ENCODE measurements around the gene GNB3. TPM values are rescaled to one million over a fixed set of nuclear protein-coding genes. Genes with fewer than 3 reads are reported as not detected.

Gene GNB3
- total RNA-seq, 4 donors from 2014 or later = 0.38 to 0.88 TPM; not detected in 2

DNA sequence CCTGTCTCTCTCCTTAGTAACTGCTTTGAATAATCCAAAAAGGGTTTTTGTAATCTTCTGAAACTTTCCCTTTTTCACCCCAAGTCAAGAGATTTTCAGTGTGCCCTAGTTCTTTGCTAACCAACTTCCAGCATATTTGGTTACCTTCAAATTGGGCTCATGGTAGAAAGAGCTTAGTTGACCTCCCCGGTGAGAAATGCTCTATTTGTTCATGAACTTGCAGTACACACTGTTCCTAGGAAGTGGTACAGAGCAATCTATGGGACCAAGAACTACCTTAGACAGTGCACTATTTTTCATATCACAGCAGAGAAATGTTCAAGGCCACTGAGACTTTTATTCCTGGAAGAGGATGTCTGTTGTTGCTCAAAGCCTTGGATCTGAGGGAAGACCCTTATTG is 12.9 kb downstream of the GNB3 start:
- TF ChIP-seq, protein P1, sequence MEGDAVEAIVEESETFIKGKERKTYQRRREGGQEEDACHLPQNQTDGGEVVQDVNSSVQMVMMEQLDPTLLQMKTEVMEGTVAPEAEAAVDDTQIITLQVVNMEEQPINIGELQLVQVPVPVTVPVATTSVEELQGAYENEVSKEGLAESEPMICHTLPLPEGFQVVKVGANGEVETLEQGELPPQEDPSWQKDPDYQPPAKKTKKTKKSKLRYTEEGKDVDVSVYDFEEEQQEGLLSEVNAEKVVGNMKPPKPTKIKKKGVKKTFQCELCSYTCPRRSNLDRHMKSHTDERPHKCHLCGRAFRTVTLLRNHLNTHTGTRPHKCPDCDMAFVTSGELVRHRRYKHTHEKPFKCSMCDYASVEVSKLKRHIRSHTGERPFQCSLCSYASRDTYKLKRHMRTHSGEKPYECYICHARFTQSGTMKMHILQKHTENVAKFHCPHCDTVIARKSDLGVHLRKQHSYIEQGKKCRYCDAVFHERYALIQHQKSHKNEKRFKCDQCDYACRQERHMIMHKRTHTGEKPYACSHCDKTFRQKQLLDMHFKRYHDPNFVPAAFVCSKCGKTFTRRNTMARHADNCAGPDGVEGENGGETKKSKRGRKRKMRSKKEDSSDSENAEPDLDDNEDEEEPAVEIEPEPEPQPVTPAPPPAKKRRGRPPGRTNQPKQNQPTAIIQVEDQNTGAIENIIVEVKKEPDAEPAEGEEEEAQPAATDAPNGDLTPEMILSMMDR (IDR thresholded peaks at IDR 0.05; ENCODE audit: low read depth) = no peak

GRCh38 chr12:6854036-6854435 is 13.3 kb downstream of the GNB3 start:
- TF ChIP-seq, protein P1 (IDR thresholded peaks at IDR 0.05; ENCODE audit: low read depth) = no peak

DNA sequence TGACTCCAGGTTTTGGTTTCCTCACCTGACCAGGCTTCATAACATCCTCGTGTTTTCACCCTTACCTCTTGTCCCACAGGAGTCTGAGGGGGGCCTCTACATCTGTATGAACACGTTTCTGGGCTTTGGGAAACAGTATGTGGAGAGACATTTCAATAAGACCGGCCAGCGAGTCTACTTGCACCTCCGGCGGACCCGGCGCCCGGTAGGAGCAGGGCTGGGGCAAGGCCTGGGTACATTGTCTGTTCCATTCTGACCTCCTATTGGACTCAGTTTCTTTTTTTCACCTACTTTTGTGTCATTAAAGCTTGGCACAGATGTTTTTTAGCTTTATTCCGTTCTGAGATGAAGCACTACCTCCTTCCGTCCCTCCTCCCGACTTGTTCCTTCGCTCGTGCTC is 14.6 kb downstream of the GNB3 start:
- TF ChIP-seq, protein P1 (IDR thresholded peaks at IDR 0.05; ENCODE audit: low read depth) = no peak

DNA sequence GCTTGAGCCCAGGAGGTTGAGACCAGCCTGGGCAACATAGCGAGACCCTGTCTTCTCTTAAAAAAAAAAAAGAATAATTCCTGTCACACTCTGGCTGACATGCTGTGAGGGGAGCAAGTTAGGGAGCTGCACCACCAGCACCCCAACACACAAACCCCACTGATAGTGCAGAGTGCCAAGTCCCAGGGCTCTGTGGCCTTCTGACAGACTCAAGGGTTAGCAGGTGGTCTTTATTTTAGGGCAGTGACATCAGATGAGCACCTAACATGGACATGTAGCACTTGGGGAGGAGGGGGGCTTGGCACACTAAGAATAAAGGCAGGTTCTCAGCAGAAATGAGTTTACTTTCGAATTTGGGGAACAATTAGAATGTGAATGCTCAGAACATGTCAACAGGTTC is 18.1 kb downstream of the GNB3 start:
- TF ChIP-seq, protein P1 (IDR thresholded peaks at IDR 0.05; ENCODE audit: low read depth) = no peak

- TF ChIP-seq, protein P1 (IDR thresholded peaks at IDR 0.05; ENCODE audit: low read depth) = no peak
Measured at GRCh38 chr12:6860116-6860515, 19.4 kb downstream of the GNB3 start.

GRCh38 chr12:6860942-6861341 is 20.2 kb downstream of the GNB3 start:
- TF ChIP-seq, protein P1 (IDR thresholded peaks at IDR 0.05; ENCODE audit: low read depth) = no peak

GRCh38 chr12:6861391-6861790 is 20.7 kb downstream of the GNB3 start:
- TF ChIP-seq, protein P1 (IDR thresholded peaks at IDR 0.05; ENCODE audit: low read depth) = no peak

All from subcutaneous adipose tissue (tissue), 4 donors.